Stimulated activated CD4-positive, alpha-beta T cell treated with anti-CD3 and anti-CD28 coated beads, Interleukin-1b, Interleukin-23, amount 100 ng/mL, for 4 hours (primary cell): ENCODE results near the gene ZNF516.

ENCODE experiments used
- DNase-seq, 2 donors: peaks; one replicate each; pipeline ENCODE4 v3.0.0-alpha.2; 2020; ENCODE audit warnings: low read depth in 2 of 2

ZNF516 gene

GRCh38 chr18:76421685-76422078 is 73.4 kb downstream of the ZNF516 start:
- DNase-seq: no peak

- no peak for DNase-seq
Measured at GRCh38 chr18:76420898-76421684, 74.0 kb downstream of the ZNF516 start.

GRCh38 chr18:76419811-76420210 is 75.2 kb downstream of the ZNF516 start:
- no peak for DNase-seq

GRCh38 chr18:76416911-76417310 is 78.1 kb downstream of the ZNF516 start:
- no peak for DNase-seq

GRCh38 chr18:76414936-76415621 is 80.0 kb downstream of the ZNF516 start:
- no peak for DNase-seq

- DNase-seq: no peak
Measured at GRCh38 chr18:76412818-76413565, 82.0 kb downstream of the ZNF516 start.

- no peak for DNase-seq
Measured at GRCh38 chr18:76412010-76412817, 82.8 kb downstream of the ZNF516 start.

GRCh38 chr18:76410660-76411417 is 84.2 kb downstream of the ZNF516 start:
- no peak for DNase-seq

- no peak for DNase-seq
Measured at GRCh38 chr18:76410033-76410432, 85.0 kb downstream of the ZNF516 start.

GRCh38 chr18:76408480-76409067 is 86.5 kb downstream of the ZNF516 start:
- no peak for DNase-seq

- DNase-seq: no peak
Measured at GRCh38 chr18:76407681-76408080, 87.4 kb downstream of the ZNF516 start.

GRCh38 chr18:76406791-76407190 is 88.3 kb downstream of the ZNF516 start:
- DNase-seq: no peak

- DNase-seq: peak in 1 of 2 donors; percentile 52
Measured at GRCh38 chr18:76405681-76406356, 89.2 kb downstream of the ZNF516 start.

- no peak for DNase-seq
Measured at GRCh38 chr18:76405280-76405679, 89.8 kb downstream of the ZNF516 start.

GRCh38 chr18:76404345-76404831 is 90.7 kb downstream of the ZNF516 start:
- no peak for DNase-seq

GRCh38 chr18:76402026-76402990 is 92.7 kb downstream of the ZNF516 start:
- DNase-seq: no peak

GRCh38 chr18:76401498-76401897 is 93.5 kb downstream of the ZNF516 start:
- DNase-seq: no peak

- no peak for DNase-seq
Measured at GRCh38 chr18:76399613-76400391, 95.2 kb downstream of the ZNF516 start.
